Osteocyte (in vitro differentiated cells): ENCODE results near the gene CDH20. TPM values are rescaled to one million over a fixed set of nuclear protein-coding genes. Genes with fewer than 3 reads are reported as not detected.

Source experiments
- DNase-seq: peaks from one replicate; pipeline ENCODE4 v3.0.0; 2021; ENCODE audit warnings: mixed read lengths; ENCODE audit not compliant: unreplicated experiment; ENCODE audit errors: extremely low spot score
- H3K27ac Mint-ChIP-seq: one replicate; pipeline ENCODE4 v1.8.0; 2021; ENCODE audit warnings: mild to moderate bottlenecking, mixed read lengths; ENCODE audit not compliant: unreplicated experiment
- H3K27me3 Mint-ChIP-seq: one replicate; pipeline ENCODE4 v1.8.0; 2021; ENCODE audit warnings: mixed read lengths; ENCODE audit not compliant: unreplicated experiment
- H3K36me3 Mint-ChIP-seq: one replicate; pipeline ENCODE4 v1.8.0; 2021; ENCODE audit warnings: mixed read lengths; ENCODE audit not compliant: unreplicated experiment
- H3K4me1 Mint-ChIP-seq: one replicate; pipeline ENCODE4 v1.8.0; 2021; ENCODE audit warnings: mixed read lengths; ENCODE audit not compliant: unreplicated experiment
- H3K4me3 Mint-ChIP-seq: one replicate; pipeline ENCODE4 v1.8.0; 2021; ENCODE audit warnings: mild to moderate bottlenecking, moderate library complexity, mixed read lengths; ENCODE audit not compliant: unreplicated experiment
- H3K9me3 Mint-ChIP-seq: one replicate; pipeline ENCODE4 v1.8.0; 2021; ENCODE audit warnings: mixed read lengths; ENCODE audit not compliant: unreplicated experiment
- total RNA-seq: library from RNA; stranded (reverse); gene quantifications from 2 replicates; pipeline ENCODE4 v1.2.1, GENCODE V29; 2021
- TF ChIP-seq, protein P1 (sequence below): fragments of 200-600 bp; sonication (generic); IDR thresholded peaks from 2 replicates; pipeline ENCODE4 v1.5.0; 2021; ENCODE audit warnings: antibody characterized with exemption, mild to moderate bottlenecking, moderate library complexity

Gene CDH20
- total RNA-seq, 1 donor from 2014 or later: not detected

GRCh38 chr18:61589053-61589723 lies 256.0 kb downstream of the CDH20 start:
- H3K36me3 Mint-ChIP-seq: no peaks in the 10 kb centered on the region
- peaks cover 26% of the 10 kb centered on the region for H3K4me1 Mint-ChIP-seq
- TF ChIP-seq, protein P1, sequence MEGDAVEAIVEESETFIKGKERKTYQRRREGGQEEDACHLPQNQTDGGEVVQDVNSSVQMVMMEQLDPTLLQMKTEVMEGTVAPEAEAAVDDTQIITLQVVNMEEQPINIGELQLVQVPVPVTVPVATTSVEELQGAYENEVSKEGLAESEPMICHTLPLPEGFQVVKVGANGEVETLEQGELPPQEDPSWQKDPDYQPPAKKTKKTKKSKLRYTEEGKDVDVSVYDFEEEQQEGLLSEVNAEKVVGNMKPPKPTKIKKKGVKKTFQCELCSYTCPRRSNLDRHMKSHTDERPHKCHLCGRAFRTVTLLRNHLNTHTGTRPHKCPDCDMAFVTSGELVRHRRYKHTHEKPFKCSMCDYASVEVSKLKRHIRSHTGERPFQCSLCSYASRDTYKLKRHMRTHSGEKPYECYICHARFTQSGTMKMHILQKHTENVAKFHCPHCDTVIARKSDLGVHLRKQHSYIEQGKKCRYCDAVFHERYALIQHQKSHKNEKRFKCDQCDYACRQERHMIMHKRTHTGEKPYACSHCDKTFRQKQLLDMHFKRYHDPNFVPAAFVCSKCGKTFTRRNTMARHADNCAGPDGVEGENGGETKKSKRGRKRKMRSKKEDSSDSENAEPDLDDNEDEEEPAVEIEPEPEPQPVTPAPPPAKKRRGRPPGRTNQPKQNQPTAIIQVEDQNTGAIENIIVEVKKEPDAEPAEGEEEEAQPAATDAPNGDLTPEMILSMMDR: no peak
- DNase-seq: no peak
- peak overlapping the region; percentile 40 for H3K27ac Mint-ChIP-seq
- no peaks in the 10 kb centered on the region for H3K9me3 Mint-ChIP-seq
- no peak overlapping the region for H3K4me3 Mint-ChIP-seq
- no peaks in the 10 kb centered on the region for H3K27me3 Mint-ChIP-seq

GRCh38 chr18:61589724-61590065 lies 256.5 kb downstream of the CDH20 start:
- Mint-ChIP-seq H3K27me3 (no peaks in the 10 kb centered on the region), H3K9me3 (no peaks in the 10 kb centered on the region), H3K36me3 (no peaks in the 10 kb centered on the region), H3K27ac (peak overlapping the region; percentile 40), H3K4me1 (peaks cover 26% of the 10 kb centered on the region), H3K4me3 (no peak overlapping the region)
- no peak for DNase-seq
- TF ChIP-seq, protein P1: no peak

- no peak overlapping the region for H3K4me3 Mint-ChIP-seq
- TF ChIP-seq, protein P1: no peak
- H3K4me1 Mint-ChIP-seq: peaks cover 36% of the 10 kb centered on the region
- no peaks in the 10 kb centered on the region for H3K36me3 Mint-ChIP-seq
- DNase-seq: no peak
- H3K27ac Mint-ChIP-seq: no peak overlapping the region
- H3K27me3 Mint-ChIP-seq: no peaks in the 10 kb centered on the region
- no peaks in the 10 kb centered on the region for H3K9me3 Mint-ChIP-seq
Observed at GRCh38 chr18:61591253-61591652, 258.0 kb downstream of the CDH20 start.

DNA sequence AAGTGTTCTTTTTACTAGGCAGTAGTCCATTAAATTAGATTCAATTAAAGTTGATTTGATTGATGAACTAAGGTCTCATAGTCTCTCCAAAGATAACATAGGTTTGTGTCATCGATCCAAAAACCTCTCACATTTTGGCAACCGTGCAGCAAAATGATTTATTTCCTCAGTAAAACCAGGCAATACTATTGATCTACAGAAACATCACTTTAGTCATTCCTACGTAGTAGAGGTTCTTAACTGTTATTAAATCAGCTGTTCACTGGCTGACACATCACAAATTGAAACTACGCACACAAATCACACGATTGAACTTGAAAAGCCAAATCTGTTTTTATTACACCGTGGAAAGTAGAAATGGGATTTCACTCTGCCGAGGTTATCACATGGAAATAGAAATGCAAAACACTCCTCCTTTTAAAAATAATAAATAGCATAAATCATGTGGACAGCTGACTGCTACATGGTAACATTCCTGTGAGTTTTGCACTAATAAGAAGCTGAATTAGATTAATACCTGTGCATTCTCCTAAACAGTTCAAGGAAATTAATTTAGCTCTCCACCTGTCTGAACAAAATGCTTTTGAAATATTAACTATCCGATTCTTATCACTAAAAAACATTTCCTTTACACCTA lies 262.5 kb downstream of the CDH20 start:
- TF ChIP-seq, protein P1: no peak
- no peak overlapping the region for H3K4me3 Mint-ChIP-seq
- DNase-seq: no peak
- no peak overlapping the region for H3K27ac Mint-ChIP-seq
- peaks cover 49% of the 10 kb centered on the region for H3K4me1 Mint-ChIP-seq
- H3K27me3 Mint-ChIP-seq: no peaks in the 10 kb centered on the region
- no peaks in the 10 kb centered on the region for H3K36me3 Mint-ChIP-seq
- H3K9me3 Mint-ChIP-seq: no peaks in the 10 kb centered on the region

DNA sequence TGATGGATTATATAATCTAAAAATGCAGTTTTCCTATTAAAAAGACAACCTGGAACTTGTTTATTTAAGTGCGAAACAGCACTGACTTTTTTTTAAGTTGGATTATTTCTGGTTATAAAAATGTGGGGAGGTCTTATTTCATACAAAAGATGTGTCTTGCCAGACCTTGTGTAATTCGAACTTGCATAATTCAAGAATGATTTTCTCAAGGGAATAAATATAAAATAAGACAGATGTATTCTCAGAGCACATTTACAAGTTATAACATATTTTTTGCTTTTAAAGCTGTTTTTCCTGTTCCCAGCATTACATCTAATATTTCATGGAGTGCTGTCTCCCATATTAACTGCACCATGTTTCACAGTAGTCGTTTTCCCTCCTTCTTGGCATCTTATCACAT lies 263.1 kb downstream of the CDH20 start:
- no peaks in the 10 kb centered on the region for H3K27me3 Mint-ChIP-seq
- no peaks in the 10 kb centered on the region for H3K9me3 Mint-ChIP-seq
- H3K36me3 Mint-ChIP-seq: no peaks in the 10 kb centered on the region
- no peak for DNase-seq
- H3K4me1 Mint-ChIP-seq: peaks cover 49% of the 10 kb centered on the region
- TF ChIP-seq, protein P1: no peak
- no peak overlapping the region for H3K4me3 Mint-ChIP-seq
- peak overlapping the region; percentile 21 for H3K27ac Mint-ChIP-seq
